ENCODE measurements around the gene WNK2.
"Not testable (repeated sequence)": the region's sequence is repeated elsewhere in the genome, so short reads cannot be mapped to it uniquely, and the experiment has no call there.

WNK2 gene

GRCh38 chr9:93240891-93241334 is 57.0 kb downstream of the WNK2 start:
- no peak for DNase-seq

DNA sequence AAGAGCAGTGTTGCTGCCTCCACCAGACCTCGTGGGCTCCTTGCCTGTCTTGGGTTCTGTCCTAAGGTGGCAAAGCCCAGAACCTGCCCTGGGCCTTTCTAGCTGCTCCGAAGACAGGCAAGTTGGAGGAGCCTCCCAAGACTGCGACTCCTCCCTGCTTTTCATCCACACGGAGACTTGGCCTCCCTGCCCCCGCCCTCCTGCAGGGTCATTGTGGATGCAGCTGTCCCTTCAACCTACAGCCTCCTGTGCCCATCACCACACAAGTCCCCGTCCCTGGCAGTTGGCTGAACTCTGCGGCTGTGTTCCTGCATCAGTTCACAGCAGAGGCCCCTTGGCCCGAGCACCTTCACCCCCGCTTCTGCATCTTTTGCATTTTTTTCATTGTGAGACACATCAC is 59.2 kb downstream of the WNK2 start:
- DNase-seq, result no peak

GRCh38 chr9:93244101-93244500 is 60.2 kb downstream of the WNK2 start:
- DNase-seq, result no peak

DNA sequence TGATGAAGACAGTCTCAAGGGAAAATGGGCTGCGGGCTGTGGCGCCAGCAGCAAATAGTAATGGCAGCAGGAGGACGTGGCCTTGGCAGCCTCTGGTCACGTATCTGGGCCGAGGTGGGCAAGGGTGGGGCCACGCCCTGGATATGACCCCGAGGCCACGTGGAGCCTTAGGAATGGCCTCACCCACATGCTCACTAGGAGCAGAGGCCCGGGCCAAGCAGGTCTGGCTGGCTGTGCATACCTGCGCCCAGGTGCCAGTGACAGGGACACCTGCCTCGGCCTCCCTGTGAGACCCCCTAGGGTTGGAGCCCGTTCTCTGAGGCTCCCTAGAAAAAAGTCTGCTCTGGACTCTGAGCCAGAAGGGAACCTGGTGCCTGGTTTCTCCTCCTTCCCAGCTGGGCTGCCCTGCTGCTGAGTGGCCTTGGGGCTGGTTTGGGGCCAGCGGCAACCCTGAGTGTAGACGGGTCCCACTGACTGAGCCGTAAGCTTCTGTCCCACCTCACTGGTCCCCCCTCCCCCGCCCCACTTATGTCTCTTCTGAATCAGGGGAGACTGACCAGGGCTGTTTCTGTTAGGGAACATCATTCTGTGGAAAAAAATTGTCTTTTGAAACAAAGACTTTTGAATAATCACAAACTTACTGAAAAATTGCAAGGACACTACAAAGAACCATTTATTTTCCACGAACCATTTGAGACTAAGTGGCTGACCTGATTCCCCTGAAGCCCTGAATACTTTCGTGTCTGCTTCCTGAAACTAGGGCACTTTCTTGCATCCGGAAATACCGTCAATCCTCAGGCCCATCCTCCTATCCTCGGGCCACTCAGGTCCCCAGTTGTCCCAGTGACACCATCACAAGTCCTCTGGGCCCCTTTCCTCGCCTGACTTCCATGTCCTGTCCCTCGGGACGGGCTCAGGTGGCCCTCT is 60.8 kb downstream of the WNK2 start:
- DNase-seq, result no peak

GRCh38 chr9:93245437-93245970 is 61.6 kb downstream of the WNK2 start:
- DNase-seq, result no peak

- DNase-seq, result no peak
Measured at GRCh38 chr9:93246111-93246510, 62.2 kb downstream of the WNK2 start.

DNA sequence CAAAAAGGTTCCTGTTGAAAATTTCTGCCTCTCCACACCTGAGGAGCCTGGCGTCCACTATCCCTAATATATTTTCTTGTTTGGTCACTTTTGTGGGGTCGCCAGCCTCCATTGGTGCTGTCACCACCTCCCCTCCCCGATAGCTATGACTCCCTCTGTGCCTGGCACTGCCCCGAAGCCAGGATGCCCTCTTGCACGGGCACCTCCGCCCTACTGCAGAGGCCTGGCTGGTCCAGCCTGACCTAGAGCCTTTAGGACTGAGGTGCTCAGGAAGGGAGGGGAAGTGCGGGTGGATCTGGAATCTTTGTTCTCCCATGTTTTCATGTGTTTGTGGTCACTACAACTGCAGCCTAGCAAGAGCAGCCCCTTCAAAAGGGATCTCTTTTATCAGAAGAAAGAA is 62.6 kb downstream of the WNK2 start:
- no peak for DNase-seq

- DNase-seq, result no peak
Measured at GRCh38 chr9:93247099-93247865, 63.3 kb downstream of the WNK2 start.

DNA sequence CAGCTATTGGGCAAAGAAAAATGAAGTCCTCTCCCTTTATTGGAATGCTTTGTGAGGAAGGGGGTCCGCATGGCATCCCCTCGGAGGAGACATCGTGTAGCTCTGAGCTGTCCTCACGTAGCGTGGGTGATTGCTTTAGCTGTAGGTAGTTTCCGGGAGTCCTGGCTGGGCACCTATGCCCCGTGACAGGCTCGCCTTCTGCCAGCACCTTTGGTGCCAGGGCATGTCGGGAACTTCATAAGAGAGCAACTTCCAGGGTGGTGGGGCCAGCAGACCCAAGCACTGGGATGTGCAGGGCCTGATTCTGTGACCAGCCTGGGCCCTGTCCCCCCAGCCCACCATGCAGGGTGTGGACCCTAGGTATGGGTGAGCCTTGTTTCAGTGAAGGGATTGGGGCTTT is 64.0 kb downstream of the WNK2 start:
- no peak for DNase-seq

- DNase-seq, result no peak
Measured at GRCh38 chr9:93248386-93249040, 64.6 kb downstream of the WNK2 start.

GRCh38 chr9:93250185-93250584 is 66.2 kb downstream of the WNK2 start:
- no peak for DNase-seq

DNA sequence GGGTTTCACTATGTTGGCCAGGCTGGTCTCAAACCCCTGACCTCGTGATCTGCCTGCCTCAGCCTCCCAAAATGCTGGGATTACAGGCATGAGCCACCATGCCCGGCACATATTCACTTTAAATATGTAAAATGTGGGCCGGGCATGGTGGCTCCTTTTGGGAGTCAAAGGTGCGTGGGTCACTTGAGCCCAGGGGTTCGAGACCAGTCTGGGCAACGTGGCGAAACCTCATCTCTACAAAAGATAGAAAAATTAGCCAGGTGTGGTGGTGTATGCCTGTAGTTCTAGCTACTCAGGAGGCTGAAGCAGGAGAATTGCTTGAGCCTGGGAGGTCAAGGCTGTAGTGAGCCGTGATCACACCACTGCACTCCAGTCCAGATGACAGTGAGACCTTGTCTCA is 67.4 kb downstream of the WNK2 start:
- DNase-seq, result not testable (repeated sequence)

DNA sequence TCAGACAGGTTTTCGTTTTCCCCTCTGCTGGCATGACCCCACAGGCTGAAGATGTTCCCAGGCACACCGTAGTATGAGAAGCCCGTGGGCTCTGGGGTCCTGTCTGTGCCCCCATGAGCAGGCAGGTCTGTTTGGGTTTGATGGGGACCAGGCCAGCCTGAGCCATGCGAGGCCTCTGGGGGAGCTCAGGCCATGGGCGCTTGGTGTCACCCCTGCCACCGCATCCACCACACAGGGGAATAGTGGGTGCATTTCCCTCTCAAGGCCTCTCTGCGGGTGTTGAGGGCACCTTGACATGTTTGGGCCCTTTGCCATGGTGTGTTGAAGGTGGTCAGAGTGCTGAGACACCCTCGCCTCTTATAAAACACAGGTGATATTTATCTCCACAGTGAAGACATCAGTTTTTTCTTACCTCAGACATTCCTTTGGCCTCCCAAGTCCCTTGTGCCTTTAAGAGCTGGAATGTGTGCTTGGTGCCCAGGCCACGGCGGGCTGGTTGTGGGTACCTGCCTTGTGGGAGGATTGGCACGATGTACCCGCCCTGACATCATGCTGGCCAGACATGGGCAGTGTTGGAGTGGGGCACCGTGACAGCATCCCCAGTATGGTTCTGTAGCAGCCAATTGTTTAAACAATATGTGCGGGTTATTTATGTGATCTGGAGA is 68.3 kb downstream of the WNK2 start:
- DNase-seq, result no peak

- DNase-seq, result no peak
Measured at GRCh38 chr9:93252781-93253530, 69.0 kb downstream of the WNK2 start.

DNA sequence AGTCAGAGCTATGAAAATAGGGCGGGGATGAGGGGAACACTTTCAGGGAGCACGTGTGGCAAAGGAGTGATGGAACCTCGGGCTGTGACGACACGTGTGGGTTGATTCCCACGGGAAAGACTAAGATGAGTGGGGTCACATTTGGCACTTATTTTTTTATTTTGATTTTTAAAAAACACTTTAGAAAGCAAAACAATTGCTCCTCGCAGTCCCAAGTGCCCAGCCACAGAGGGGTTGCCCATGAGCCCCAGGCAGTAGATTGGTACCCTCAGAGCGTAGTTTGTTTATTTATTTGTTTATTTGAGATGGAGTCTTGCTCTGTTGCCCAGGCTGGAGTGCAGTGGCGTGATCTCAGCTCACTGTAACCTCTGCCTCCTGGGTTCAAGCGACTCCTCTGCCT is 69.7 kb downstream of the WNK2 start:
- no peak for DNase-seq

- no peak for DNase-seq
Measured at GRCh38 chr9:93254061-93254481, 70.1 kb downstream of the WNK2 start.

- no peak for DNase-seq
Measured at GRCh38 chr9:93254806-93255493, 71.0 kb downstream of the WNK2 start.

GRCh38 chr9:93255494-93255867 is 71.5 kb downstream of the WNK2 start:
- no peak for DNase-seq

- no peak for DNase-seq
Measured at GRCh38 chr9:93255994-93256877, 72.3 kb downstream of the WNK2 start.
